ENCODE data around the gene BRD3. TPM values are rescaled to one million over a fixed set of nuclear protein-coding genes. Genes with fewer than 3 reads are reported as not detected.

The BRD3 gene
- polyA plus RNA-seq, 1 donor (not counting 4 experiments of a cell fraction or from before 2014, with no cell fraction given): 3.3 TPM

DNA sequence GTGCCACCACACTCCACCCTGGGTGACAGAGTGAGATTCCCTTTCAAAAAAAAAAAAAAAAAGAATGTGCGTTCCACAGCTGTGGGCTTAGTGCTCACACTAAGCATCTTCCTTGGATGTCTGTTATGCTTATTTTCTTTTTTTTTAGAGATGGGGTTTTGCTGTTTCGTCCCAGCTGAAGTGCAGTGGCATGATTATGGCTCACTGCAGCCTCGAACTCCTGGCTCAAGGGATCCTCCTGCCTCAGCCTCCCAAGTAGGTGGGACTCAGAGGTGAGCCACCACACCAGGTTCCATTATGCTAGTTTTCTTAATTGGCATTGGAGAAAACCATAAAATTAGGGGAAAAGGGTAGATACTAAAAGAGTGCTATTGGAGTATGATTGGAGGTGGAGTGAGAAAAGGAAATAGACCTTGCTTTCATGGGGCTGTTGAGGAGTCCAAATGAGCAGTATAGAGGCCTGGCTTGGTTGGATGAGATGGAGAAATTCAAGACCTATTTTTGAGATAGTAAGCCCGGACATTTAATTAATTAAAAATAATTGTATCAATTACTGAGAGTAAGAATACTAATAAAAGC lies 43.5 kb downstream of the BRD3 start:
- no peak overlapping the region for H3K27ac ChIP-seq (ENCODE audit: control insufficient read depth, insufficient read depth, low read length)
- no peak overlapping the region for H3K9ac ChIP-seq (ENCODE audit: control insufficient read depth, extremely low read depth, insufficient read depth, low read length)
- no peaks in the 10 kb centered on the region for H3K79me2 ChIP-seq (ENCODE audit: control insufficient read depth, insufficient read depth, low read length)
- H3K36me3 ChIP-seq (ENCODE audit: control insufficient read depth in 2 of 2, extremely low read depth in 1 of 2, insufficient read depth in 2 of 2, low read length in 2 of 2): peaks cover 0 to 3% of the 10 kb centered on the region in 2 experiments
- H3K4me1 ChIP-seq (ENCODE audit: control insufficient read depth, extremely low read depth, insufficient read depth, low read length): peaks cover 3% of the 10 kb centered on the region
- DNase-seq (ENCODE audit: low read depth, low spot score) (no peak), FAIRE-seq (no peak)
- no peak for TF ChIP-seq EZH2 (IDR thresholded peaks at IDR 0.05; ENCODE audit: low read length)
- TF ChIP-seq, protein P1, sequence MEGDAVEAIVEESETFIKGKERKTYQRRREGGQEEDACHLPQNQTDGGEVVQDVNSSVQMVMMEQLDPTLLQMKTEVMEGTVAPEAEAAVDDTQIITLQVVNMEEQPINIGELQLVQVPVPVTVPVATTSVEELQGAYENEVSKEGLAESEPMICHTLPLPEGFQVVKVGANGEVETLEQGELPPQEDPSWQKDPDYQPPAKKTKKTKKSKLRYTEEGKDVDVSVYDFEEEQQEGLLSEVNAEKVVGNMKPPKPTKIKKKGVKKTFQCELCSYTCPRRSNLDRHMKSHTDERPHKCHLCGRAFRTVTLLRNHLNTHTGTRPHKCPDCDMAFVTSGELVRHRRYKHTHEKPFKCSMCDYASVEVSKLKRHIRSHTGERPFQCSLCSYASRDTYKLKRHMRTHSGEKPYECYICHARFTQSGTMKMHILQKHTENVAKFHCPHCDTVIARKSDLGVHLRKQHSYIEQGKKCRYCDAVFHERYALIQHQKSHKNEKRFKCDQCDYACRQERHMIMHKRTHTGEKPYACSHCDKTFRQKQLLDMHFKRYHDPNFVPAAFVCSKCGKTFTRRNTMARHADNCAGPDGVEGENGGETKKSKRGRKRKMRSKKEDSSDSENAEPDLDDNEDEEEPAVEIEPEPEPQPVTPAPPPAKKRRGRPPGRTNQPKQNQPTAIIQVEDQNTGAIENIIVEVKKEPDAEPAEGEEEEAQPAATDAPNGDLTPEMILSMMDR (optimal IDR thresholded peaks at IDR 0.05 in 1 of 3, IDR thresholded peaks at IDR 0.05 in 1 of 3, conservative IDR thresholded peaks at IDR 0.05 in 1 of 3; ENCODE audit: extremely low read depth in 1 of 3, insufficient read depth in 2 of 3, low read length in 3 of 3): no peak
- dilution Hi-C loops (cut with MboI; ENCODE audit: extremely low pct_ligation_motif_present, low sequenced_read_pairs): no loop called here
- H4K20me1 ChIP-seq (ENCODE audit: control insufficient read depth, extremely low read depth, insufficient read depth, low read length): no peaks in the 10 kb centered on the region
- peak overlapping the region; percentile 82 for H2AFZ ChIP-seq (ENCODE audit: control insufficient read depth, low read length)
- H3K4me3 ChIP-seq (ENCODE audit: control insufficient read depth in 2 of 3, extremely low read depth in 1 of 3, insufficient read depth in 2 of 3, low read depth in 1 of 3, low read length in 3 of 3): peak overlapping the region in 2 of 3 experiments; percentile 19 to 61
- peak overlapping the region; percentile 62 for H3K4me2 ChIP-seq (ENCODE audit: control insufficient read depth, extremely low read depth, insufficient read depth, low read depth, low read length)
- no peaks in the 10 kb centered on the region for H3K9me3 ChIP-seq (ENCODE audit: control insufficient read depth, low read depth, low read length)
- H3K9me1 ChIP-seq (ENCODE audit: control insufficient read depth, extremely low read depth, insufficient read depth, low read length): no peaks in the 10 kb centered on the region
- H3K27me3 ChIP-seq (ENCODE audit: control insufficient read depth, extremely low read depth, insufficient read depth, low read length): no peaks in the 10 kb centered on the region

DNA sequence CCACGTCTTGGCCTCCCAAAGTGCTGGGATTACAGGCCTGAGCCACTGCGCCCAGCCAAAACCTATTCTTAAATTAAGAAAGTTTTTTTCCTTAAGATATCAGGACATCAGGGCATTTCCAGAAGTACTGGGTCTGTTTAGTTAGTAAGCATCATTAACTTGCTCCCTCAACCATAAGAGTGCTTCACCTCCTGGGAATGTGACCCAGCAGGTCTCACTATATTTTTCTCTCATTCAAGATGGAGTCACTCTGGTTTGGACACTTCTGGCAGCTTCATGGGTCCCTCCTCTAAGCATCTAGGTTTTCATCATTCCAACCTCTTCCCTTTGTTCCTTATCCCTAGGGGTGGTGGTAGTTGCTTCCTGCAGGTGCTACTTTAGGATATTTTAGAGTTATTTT lies 52.9 kb downstream of the BRD3 start:
- H3K9me1 ChIP-seq (ENCODE audit: control insufficient read depth, extremely low read depth, insufficient read depth, low read length): no peaks in the 10 kb centered on the region
- no peaks in the 10 kb centered on the region for H3K4me1 ChIP-seq (ENCODE audit: control insufficient read depth, extremely low read depth, insufficient read depth, low read length)
- FAIRE-seq: no peak
- no peaks in the 10 kb centered on the region for H3K79me2 ChIP-seq (ENCODE audit: control insufficient read depth, insufficient read depth, low read length)
- no peak for DNase-seq (ENCODE audit: low read depth, low spot score)
- dilution Hi-C loops (cut with MboI; ENCODE audit: extremely low pct_ligation_motif_present, low sequenced_read_pairs): no loop called here
- no peak overlapping the region for H3K9ac ChIP-seq (ENCODE audit: control insufficient read depth, extremely low read depth, insufficient read depth, low read length)
- H3K4me2 ChIP-seq (ENCODE audit: control insufficient read depth, extremely low read depth, insufficient read depth, low read depth, low read length): no peak overlapping the region
- H4K20me1 ChIP-seq (ENCODE audit: control insufficient read depth, extremely low read depth, insufficient read depth, low read length): no peaks in the 10 kb centered on the region
- no peak overlapping the region for H3K4me3 ChIP-seq (ENCODE audit: control insufficient read depth in 2 of 3, extremely low read depth in 1 of 3, insufficient read depth in 2 of 3, low read depth in 1 of 3, low read length in 3 of 3)
- H3K27ac ChIP-seq (ENCODE audit: control insufficient read depth, insufficient read depth, low read length): no peak overlapping the region
- H3K27me3 ChIP-seq (ENCODE audit: control insufficient read depth, extremely low read depth, insufficient read depth, low read length): peaks cover 3% of the 10 kb centered on the region
- no peak overlapping the region for H2AFZ ChIP-seq (ENCODE audit: control insufficient read depth, low read length)
- TF ChIP-seq, protein P1 (optimal IDR thresholded peaks at IDR 0.05 in 1 of 3, IDR thresholded peaks at IDR 0.05 in 1 of 3, conservative IDR thresholded peaks at IDR 0.05 in 1 of 3; ENCODE audit: extremely low read depth in 1 of 3, insufficient read depth in 2 of 3, low read length in 3 of 3): no peak
- TF ChIP-seq EZH2 (IDR thresholded peaks at IDR 0.05; ENCODE audit: low read length): no peak
- H3K36me3 ChIP-seq (ENCODE audit: control insufficient read depth in 2 of 2, extremely low read depth in 1 of 2, insufficient read depth in 2 of 2, low read length in 2 of 2): no peaks in the 10 kb centered on the region
- H3K9me3 ChIP-seq (ENCODE audit: control insufficient read depth, low read depth, low read length): no peaks in the 10 kb centered on the region
